GM12891 (cell line): Measurements from ENCODE around the gene SLC1A2.

Experiments
- PAX5 ChIP-seq: IDR thresholded peaks from 2 replicates; pipeline ENCODE4 v1.6.1; 2011; ENCODE audit warnings: low read length, moderate library complexity, mild to moderate bottlenecking; ENCODE audit not compliant: insufficient read depth, severe bottlenecking
- POLR2A ChIP-seq: IDR thresholded peaks from 2 replicates; pipeline ENCODE4 v1.6.1; 2011; ENCODE audit warnings: low read depth, low read length, control low read depth
- POLR2AphosphoS5 ChIP-seq: IDR thresholded peaks from 2 replicates; pipeline ENCODE4 v1.6.1; 2011; ENCODE audit warnings: low read depth, low read length, control low read depth

DNA sequence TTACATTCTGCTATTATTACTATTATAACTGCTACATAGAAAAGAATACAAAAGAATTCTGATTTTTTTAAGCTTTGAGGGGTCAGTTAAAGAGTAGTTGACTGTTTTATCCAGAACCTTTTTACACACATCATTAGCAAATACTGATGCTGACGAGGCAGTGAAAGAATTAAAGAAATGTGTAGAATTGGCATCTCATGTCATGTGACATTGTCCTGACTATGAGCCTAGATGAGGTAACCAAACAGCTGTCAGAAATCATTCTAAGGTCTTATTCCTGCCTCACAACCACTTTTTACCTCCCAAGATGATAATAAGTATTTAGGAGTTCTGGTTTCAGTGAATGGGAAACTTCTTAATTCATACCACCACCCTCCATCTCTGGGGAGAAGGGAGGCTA, 121.0 kb downstream of the SLC1A2 start:
- TF ChIP-seq PAX5, result no peak
- TF ChIP-seq POLR2AphosphoS5, result no peak
- no peak for TF ChIP-seq POLR2A
